ENCODE data around the gene ROM1.

The ROM1 gene

GRCh38 chr11:62604460-62605120 lies 8.5 kb upstream of the ROM1 start:
- peaks cover 19% of the 10 kb centered on the region for H3K79me2 ChIP-seq (ENCODE audit: low read length)
- H3K4me3 ChIP-seq (ENCODE audit: low read length): no peak overlapping the region
- H3K9me3 ChIP-seq (replicated peaks; ENCODE audit: insufficient read depth, low read length): no peaks in the 10 kb centered on the region
- H3K27ac ChIP-seq (ENCODE audit: low read length): no peak overlapping the region
- TF ChIP-seq, protein P1, sequence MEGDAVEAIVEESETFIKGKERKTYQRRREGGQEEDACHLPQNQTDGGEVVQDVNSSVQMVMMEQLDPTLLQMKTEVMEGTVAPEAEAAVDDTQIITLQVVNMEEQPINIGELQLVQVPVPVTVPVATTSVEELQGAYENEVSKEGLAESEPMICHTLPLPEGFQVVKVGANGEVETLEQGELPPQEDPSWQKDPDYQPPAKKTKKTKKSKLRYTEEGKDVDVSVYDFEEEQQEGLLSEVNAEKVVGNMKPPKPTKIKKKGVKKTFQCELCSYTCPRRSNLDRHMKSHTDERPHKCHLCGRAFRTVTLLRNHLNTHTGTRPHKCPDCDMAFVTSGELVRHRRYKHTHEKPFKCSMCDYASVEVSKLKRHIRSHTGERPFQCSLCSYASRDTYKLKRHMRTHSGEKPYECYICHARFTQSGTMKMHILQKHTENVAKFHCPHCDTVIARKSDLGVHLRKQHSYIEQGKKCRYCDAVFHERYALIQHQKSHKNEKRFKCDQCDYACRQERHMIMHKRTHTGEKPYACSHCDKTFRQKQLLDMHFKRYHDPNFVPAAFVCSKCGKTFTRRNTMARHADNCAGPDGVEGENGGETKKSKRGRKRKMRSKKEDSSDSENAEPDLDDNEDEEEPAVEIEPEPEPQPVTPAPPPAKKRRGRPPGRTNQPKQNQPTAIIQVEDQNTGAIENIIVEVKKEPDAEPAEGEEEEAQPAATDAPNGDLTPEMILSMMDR (IDR thresholded peaks at IDR 0.05; ENCODE audit: low read length): no peak
- no peak for TF ChIP-seq EZH2phosphoT487 (IDR thresholded peaks at IDR 0.05; ENCODE audit: low read length)
- no peak for TF ChIP-seq EZH2 (optimal IDR thresholded peaks at IDR 0.05; ENCODE audit: low read depth, low read length)
- H3K4me2 ChIP-seq (ENCODE audit: low read depth, low read length): no peak overlapping the region
- H3K4me1 ChIP-seq (ENCODE audit: low read length): peaks cover 4% of the 10 kb centered on the region; the same call in 1 of the 2 replicates
- H3K9ac ChIP-seq (ENCODE audit: low read length): no peak overlapping the region
- DNase-seq: no peak
- H3K9me2 ChIP-seq (replicated peaks; ENCODE audit: insufficient read depth, low read length): no peaks in the 10 kb centered on the region
- H2AFZ ChIP-seq (ENCODE audit: low read length): no peak overlapping the region
- peaks cover 16% of the 10 kb centered on the region for H3F3A ChIP-seq (ENCODE audit: insufficient read depth, low read length)
- H3K36me3 ChIP-seq (replicated peaks; ENCODE audit: insufficient read depth, low read length): no peaks in the 10 kb centered on the region; the same call in 1 of the 2 replicates
- H3K27me3 ChIP-seq (replicated peaks; ENCODE audit: insufficient read depth, low read length): no peaks in the 10 kb centered on the region
- H4K20me1 ChIP-seq (ENCODE audit: insufficient read depth, low read length): no peaks in the 10 kb centered on the region

GRCh38 chr11:62605467-62605866 lies 7.6 kb upstream of the ROM1 start:
- no peak overlapping the region for H3K4me3 ChIP-seq (ENCODE audit: low read length)

GRCh38 chr11:62605902-62606301 lies 7.2 kb upstream of the ROM1 start:
- TF ChIP-seq EZH2phosphoT487 (IDR thresholded peaks at IDR 0.05; ENCODE audit: low read length): no peak
- TF ChIP-seq, protein P1 (IDR thresholded peaks at IDR 0.05; ENCODE audit: low read length): no peak
- TF ChIP-seq EZH2 (optimal IDR thresholded peaks at IDR 0.05; ENCODE audit: low read depth, low read length): no peak
- no peak overlapping the region for H3K9ac ChIP-seq (ENCODE audit: low read length)
- H3K4me1 ChIP-seq (ENCODE audit: low read length): no peaks in the 10 kb centered on the region
- H3K79me2 ChIP-seq (ENCODE audit: low read length): peaks cover 9% of the 10 kb centered on the region
- no peak overlapping the region for H3K27ac ChIP-seq (ENCODE audit: low read length)
- H3K4me3 ChIP-seq (ENCODE audit: low read length): no peak overlapping the region
- no peaks in the 10 kb centered on the region for H3K36me3 ChIP-seq (replicated peaks; ENCODE audit: insufficient read depth, low read length)
- no peaks in the 10 kb centered on the region for H3K27me3 ChIP-seq (replicated peaks; ENCODE audit: insufficient read depth, low read length)
- H3K9me2 ChIP-seq (replicated peaks; ENCODE audit: insufficient read depth, low read length): no peaks in the 10 kb centered on the region
- H4K20me1 ChIP-seq (ENCODE audit: insufficient read depth, low read length): no peaks in the 10 kb centered on the region
- H2AFZ ChIP-seq (ENCODE audit: low read length): no peak overlapping the region
- H3K9me3 ChIP-seq (replicated peaks; ENCODE audit: insufficient read depth, low read length): no peaks in the 10 kb centered on the region
- no peak overlapping the region for H3K4me2 ChIP-seq (ENCODE audit: low read depth, low read length)
- peaks cover 5% of the 10 kb centered on the region; the same call in 1 of the 2 replicates for H3F3A ChIP-seq (ENCODE audit: insufficient read depth, low read length)
- DNase-seq: no peak

More at GRCh38 chr11:62605467-62605866, 7.6 kb upstream of the ROM1 start:
- Histone ChIP-seq H3K9me2 (replicated peaks; ENCODE audit: insufficient read depth, low read length) (no peaks in the 10 kb centered on the region), H3K9me3 (replicated peaks; ENCODE audit: insufficient read depth, low read length) (no peaks in the 10 kb centered on the region), H3K27ac (ENCODE audit: low read length) (no peak overlapping the region), H3K27me3 (replicated peaks; ENCODE audit: insufficient read depth, low read length) (no peaks in the 10 kb centered on the region), H3F3A (ENCODE audit: insufficient read depth, low read length) (peaks cover 9% of the 10 kb centered on the region), H3K4me1 (ENCODE audit: low read length) (no peaks in the 10 kb centered on the region), H4K20me1 (ENCODE audit: insufficient read depth, low read length) (no peaks in the 10 kb centered on the region), H2AFZ (ENCODE audit: low read length) (no peak overlapping the region), H3K4me2 (ENCODE audit: low read depth, low read length) (no peak overlapping the region), H3K79me2 (ENCODE audit: low read length) (peaks cover 10% of the 10 kb centered on the region), H3K36me3 (replicated peaks; ENCODE audit: insufficient read depth, low read length) (no peaks in the 10 kb centered on the region), H3K9ac (ENCODE audit: low read length) (no peak overlapping the region)
- TF ChIP-seq EZH2 (optimal IDR thresholded peaks at IDR 0.05; ENCODE audit: low read depth, low read length) (no peak), EZH2phosphoT487 (IDR thresholded peaks at IDR 0.05; ENCODE audit: low read length) (no peak)
- TF ChIP-seq, protein P1 (IDR thresholded peaks at IDR 0.05; ENCODE audit: low read length): no peak
- no peak for DNase-seq

Measured in MM.1S (cell line).